HEK293T (cell line): ENCODE measurements around the gene DDC.
"Not testable (repeated sequence)": the region's sequence is repeated elsewhere in the genome, so short reads cannot be mapped to it uniquely, and the experiment has no call there.

Source experiments
- ARNT ChIP-seq: fragments of 450-650 bp; IDR thresholded peaks from 2 replicates; pipeline ENCODE4 v1.6.1; 2017; ENCODE audit warnings: mild to moderate bottlenecking
- BHLHE40 ChIP-seq: fragments of 450-650 bp; IDR thresholded peaks from 2 replicates; pipeline ENCODE4 v1.6.1; 2016; ENCODE audit warnings: mild to moderate bottlenecking, moderate library complexity, borderline replicate concordance
- ELF4 ChIP-seq: fragments of 450-650 bp; IDR thresholded peaks from 2 replicates; pipeline ENCODE4 v1.6.1; 2017; ENCODE audit warnings: antibody characterized with exemption
- FOXA1 ChIP-seq: fragments of 450-650 bp; IDR thresholded peaks from 2 replicates; pipeline ENCODE4 v1.6.1; 2016; ENCODE audit warnings: mild to moderate bottlenecking
- LEF1 ChIP-seq: fragments of 450-650 bp; IDR thresholded peaks from 2 replicates; pipeline ENCODE4 v1.6.1; 2017; ENCODE audit warnings: mild to moderate bottlenecking, borderline replicate concordance
- NFRKB ChIP-seq: fragments of 450-650 bp; IDR thresholded peaks from 2 replicates; pipeline ENCODE4 v1.6.1; 2016; ENCODE audit warnings: mild to moderate bottlenecking, moderate library complexity
- SP1 ChIP-seq: fragments of 450-650 bp; IDR thresholded peaks from 2 replicates; pipeline ENCODE4 v1.6.1; 2017
- ZNF384 ChIP-seq: fragments of 450-650 bp; IDR thresholded peaks from 2 replicates; pipeline ENCODE4 v1.6.1; 2016

- not testable (repeated sequence) for TF ChIP-seq ELF4, LEF1, FOXA1, ARNT, SP1, ZNF384, NFRKB, BHLHE40
Measured at GRCh38 chr7:50459183-50459582, 106.0 kb downstream of the DDC start.
